CD4-positive, CD25-positive, alpha-beta regulatory T cell (primary cell): Measurements from ENCODE around the gene LCN2. TPM values are rescaled to one million over a fixed set of nuclear protein-coding genes. Genes with fewer than 3 reads are reported as not detected.
A peak's percentile ranks its signal among the peaks of the same experiment; 100 is the strongest.

ENCODE experiments used
- ATAC-seq, 2 donors: fragments of 150-1000 bp; cut with Tn5 transposase; one replicate each; pipeline ENCODE4 v1.10.0; 2021; ENCODE audit warnings: low read depth in 2 of 2, moderate number of reproducible peaks in 2 of 2, moderate library complexity in 1 of 2
- DNase-seq, 3 donors: peaks; one replicate each; pipeline versions ENCODE4 v3.0.0 to v3.0.0-alpha.2; 2012 to 2022; ENCODE audit warnings: mixed read lengths in 1 of 3
- H3K27ac ChIP-seq: one replicate; pipeline ENCODE4 v1.7.0; 2013; ENCODE audit warnings: mild to moderate bottlenecking, low read length; ENCODE audit not compliant: insufficient read depth, poor library complexity, severe bottlenecking
- H3K27me3 ChIP-seq: one replicate; pipeline ENCODE4 v1.7.0; 2013; ENCODE audit warnings: low read length; ENCODE audit not compliant: control insufficient read depth, insufficient read depth
- H3K36me3 ChIP-seq: one replicate; pipeline ENCODE4 v1.7.0; 2013; ENCODE audit warnings: mild to moderate bottlenecking, low read length, moderate library complexity; ENCODE audit not compliant: control insufficient read depth, insufficient read depth
- H3K4me1 ChIP-seq: 2 replicates; pipeline ENCODE4 v1.7.0; 2013; ENCODE audit warnings: mild to moderate bottlenecking, low read length; ENCODE audit not compliant: insufficient read depth, control insufficient read depth, poor library complexity, severe bottlenecking
- H3K4me3 ChIP-seq: one replicate; pipeline ENCODE4 v1.7.0; 2013; ENCODE audit warnings: low read depth, mild to moderate bottlenecking, low read length, moderate library complexity
- H3K9me3 ChIP-seq, 2 experiments: 1 replicate in 1 of 2; 2 replicates in 1 of 2; pipeline ENCODE4 v1.7.0; 2013; ENCODE audit warnings: low read length in 2 of 2, mild to moderate bottlenecking in 1 of 2, moderate library complexity in 1 of 2; ENCODE audit not compliant: control insufficient read depth in 2 of 2
- H3K27ac Mint-ChIP-seq, 3 donors: one replicate each; pipeline ENCODE4 v1.8.0; 2020 to 2022; ENCODE audit warnings: mild to moderate bottlenecking in 3 of 3, mixed read lengths in 3 of 3, moderate library complexity in 2 of 3
- H3K27me3 Mint-ChIP-seq: one replicate; pipeline ENCODE4 v1.8.0; 2022; ENCODE audit warnings: mild to moderate bottlenecking, mixed read lengths
- H3K36me3 Mint-ChIP-seq: one replicate; pipeline ENCODE4 v1.8.0; 2020; ENCODE audit warnings: mixed read lengths
- H3K4me1 Mint-ChIP-seq, 4 donors: one replicate each; pipeline ENCODE4 v1.8.0; 2020 to 2022; ENCODE audit warnings: mixed read lengths in 4 of 4, mild to moderate bottlenecking in 1 of 4
- H3K4me3 Mint-ChIP-seq, 4 donors: one replicate each; pipeline ENCODE4 v1.8.0; 2020 to 2022; ENCODE audit warnings: mild to moderate bottlenecking in 4 of 4, mixed read lengths in 4 of 4, moderate library complexity in 3 of 4
- H3K9me3 Mint-ChIP-seq, 7 donors: one replicate each; pipeline ENCODE4 v1.8.0; 2020 to 2022; ENCODE audit warnings: mixed read lengths in 7 of 7, mild to moderate bottlenecking in 3 of 7, moderate library complexity in 2 of 7
- polyA plus RNA-seq, 4 donors: library from polyadenylated mRNA; unstranded; fragments of 300-500 nt; fragmentation: Illumina TruSeq; gene quantifications; one replicate each; pipeline ENCODE4 v1.2.3, GENCODE V29; 2021
- total RNA-seq: library from RNA; stranded (reverse); gene quantifications from one replicate; pipeline ENCODE4 v1.2.3, GENCODE V29; 2022

Gene LCN2
- total and polyA plus RNA-seq, 5 donors from 2014 or later, result 0.94 TPM; not detected in 4

DNA sequence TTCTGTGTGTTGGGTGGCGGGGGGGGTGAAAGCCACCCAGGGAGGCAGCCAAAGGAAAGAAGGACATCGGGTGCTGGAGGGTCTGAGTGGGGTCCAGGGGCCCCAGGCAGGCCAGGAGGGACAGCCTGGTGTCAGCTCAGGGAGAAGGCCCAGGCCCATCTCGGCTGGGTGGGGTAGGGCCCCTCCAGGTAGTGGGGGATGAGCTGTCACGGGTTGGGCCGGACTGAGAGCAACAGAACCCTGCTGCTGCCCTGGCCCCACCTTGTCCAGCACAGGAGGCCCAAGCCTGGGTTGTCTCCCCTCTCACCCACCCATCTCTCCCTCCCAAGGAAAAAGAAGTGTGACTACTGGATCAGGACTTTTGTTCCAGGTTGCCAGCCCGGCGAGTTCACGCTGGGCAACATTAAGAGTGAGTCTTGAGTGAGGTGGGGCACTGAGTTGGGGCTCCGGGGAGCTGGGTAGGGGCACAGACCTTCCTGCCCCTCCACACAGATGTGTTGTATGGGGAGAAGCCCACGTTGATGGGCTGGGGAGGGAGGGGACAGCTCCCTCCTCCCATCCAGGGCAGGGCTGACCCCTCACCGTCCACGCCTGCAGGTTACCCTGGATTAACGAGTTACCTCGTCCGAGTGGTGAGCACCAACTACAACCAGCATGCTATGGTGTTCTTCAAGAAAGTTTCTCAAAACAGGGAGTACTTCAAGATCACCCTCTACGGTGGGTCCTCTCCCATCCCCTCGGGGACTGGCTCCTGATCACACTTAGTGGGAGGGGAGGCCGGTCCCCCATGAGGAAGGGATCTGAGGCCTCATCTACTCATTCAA, 2.3 kb downstream of the LCN2 start:
- Histone ChIP-seq H3K4me1 (no peaks in the 10 kb centered on the region), H3K27ac (no peak overlapping the region), H3K36me3 (no peaks in the 10 kb centered on the region), H3K4me3 (no peak overlapping the region), H3K27me3 (no peaks in the 10 kb centered on the region), H3K9me3 (no peaks in the 10 kb centered on the region)
- no peaks in the 10 kb centered on the region for H3K27me3 Mint-ChIP-seq
- H3K9me3 Mint-ChIP-seq, result no peaks in the 10 kb centered on the region
- no peak for ATAC-seq
- no peak for DNase-seq
- H3K4me1 Mint-ChIP-seq, result peaks cover 0 to 4% (median 0%) of the 10 kb centered on the region in 4 donors
- H3K27ac Mint-ChIP-seq, result no peak overlapping the region
- H3K36me3 Mint-ChIP-seq, result no peaks in the 10 kb centered on the region
- H3K4me3 Mint-ChIP-seq, result no peak overlapping the region

DNA sequence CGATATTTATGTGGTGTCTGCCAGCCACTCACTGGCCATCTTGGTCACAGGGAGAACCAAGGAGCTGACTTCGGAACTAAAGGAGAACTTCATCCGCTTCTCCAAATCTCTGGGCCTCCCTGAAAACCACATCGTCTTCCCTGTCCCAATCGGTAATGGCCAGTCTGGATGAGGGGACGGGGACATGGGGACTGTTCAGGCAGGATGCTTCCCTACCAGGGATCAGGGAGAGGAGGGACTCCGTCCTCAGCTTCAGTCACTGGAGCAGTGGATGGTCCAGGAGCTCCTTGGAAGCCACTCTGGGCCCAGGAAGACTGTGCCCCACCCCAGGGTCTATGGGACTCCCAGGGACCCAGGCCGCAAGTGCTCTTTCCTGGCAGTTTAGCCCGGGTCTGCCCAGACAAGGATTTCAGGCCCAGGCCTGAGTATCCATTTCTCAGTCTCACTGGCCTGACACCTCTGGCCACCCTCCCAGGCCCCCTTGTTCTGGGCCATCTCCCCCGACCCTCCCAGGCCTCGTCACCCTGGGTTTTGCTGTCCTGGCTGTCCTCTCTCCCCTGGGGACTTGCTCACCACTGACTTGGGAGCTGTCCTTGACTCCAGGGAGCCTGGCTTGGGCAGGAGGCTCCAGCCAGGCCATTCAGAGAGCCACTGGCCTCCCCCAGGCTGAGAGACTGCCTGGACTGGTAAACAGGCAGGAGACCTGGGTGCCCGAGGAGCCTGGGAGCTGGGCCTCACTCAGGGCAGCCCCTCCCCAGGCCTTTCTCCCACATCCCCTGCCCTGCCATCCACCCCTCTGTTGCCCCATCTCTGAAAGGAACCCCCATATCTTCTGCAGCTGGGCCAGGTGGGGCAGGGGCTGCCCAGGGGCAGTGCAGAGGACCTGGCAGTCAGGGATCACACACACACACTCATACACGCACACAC, 3.1 kb downstream of the LCN2 start:
- Mint-ChIP-seq H3K36me3 (no peaks in the 10 kb centered on the region), H3K27ac (no peak overlapping the region), H3K27me3 (no peaks in the 10 kb centered on the region), H3K4me1 (peaks cover 0 to 4% (median 0%) of the 10 kb centered on the region in 4 donors), H3K9me3 (no peaks in the 10 kb centered on the region), H3K4me3 (no peak overlapping the region)
- ATAC-seq (no peak), DNase-seq (no peak)
- H3K27me3 ChIP-seq, result no peaks in the 10 kb centered on the region
- no peak overlapping the region for H3K27ac ChIP-seq
- H3K36me3 ChIP-seq, result no peaks in the 10 kb centered on the region
- no peaks in the 10 kb centered on the region for H3K9me3 ChIP-seq
- no peaks in the 10 kb centered on the region for H3K4me1 ChIP-seq
- H3K4me3 ChIP-seq, result no peak overlapping the region

DNA sequence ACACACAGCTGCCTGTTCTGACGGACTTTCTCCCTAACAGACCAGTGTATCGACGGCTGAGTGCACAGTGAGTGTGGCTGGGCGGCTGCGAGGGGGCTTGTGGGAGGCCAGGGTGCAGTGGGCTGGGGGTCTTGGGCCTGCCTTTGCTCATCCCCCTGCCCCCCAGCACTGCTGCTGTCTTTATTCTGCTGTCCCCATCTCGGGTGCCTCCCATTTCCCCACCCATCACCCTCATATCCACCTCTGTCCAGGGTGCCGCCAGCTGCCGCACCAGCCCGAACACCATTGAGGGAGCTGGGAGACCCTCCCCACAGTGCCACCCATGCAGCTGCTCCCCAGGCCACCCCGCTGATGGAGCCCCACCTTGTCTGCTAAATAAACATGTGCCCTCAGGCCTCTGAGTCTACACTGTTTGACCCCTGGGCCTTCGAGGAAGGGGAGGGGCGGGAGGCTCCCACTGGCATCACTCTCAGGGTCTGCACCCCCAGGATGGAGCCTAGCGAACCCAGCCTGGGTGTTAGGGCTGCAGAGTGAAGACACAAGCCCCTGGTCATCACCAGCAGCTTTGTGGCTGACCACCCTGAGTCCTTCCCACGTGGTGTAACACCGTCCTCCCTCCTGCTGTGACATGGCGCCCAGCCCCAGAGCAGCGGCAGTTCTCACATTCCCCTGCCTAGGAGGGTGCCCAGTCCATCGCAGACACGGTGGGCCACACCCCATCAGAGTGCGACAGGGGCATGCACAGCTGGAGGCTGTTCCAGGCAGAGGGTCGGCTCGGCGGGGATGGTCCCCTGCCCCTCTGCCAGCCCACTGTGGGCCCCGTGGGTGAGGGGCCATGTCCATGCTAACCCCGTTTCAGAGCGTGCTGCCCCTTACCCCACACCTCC, 4.0 kb downstream of the LCN2 start:
- Mint-ChIP-seq H3K9me3 (no peaks in the 10 kb centered on the region), H3K27ac (no peak overlapping the region), H3K4me1 (peaks cover 0 to 4% (median 0%) of the 10 kb centered on the region in 4 donors), H3K4me3 (no peak overlapping the region), H3K36me3 (no peaks in the 10 kb centered on the region), H3K27me3 (no peaks in the 10 kb centered on the region)
- no peaks in the 10 kb centered on the region for H3K4me1 ChIP-seq
- no peaks in the 10 kb centered on the region for H3K9me3 ChIP-seq
- H3K27ac ChIP-seq, result no peak overlapping the region
- no peak for DNase-seq
- no peak overlapping the region for H3K4me3 ChIP-seq
- H3K27me3 ChIP-seq, result no peaks in the 10 kb centered on the region
- no peaks in the 10 kb centered on the region for H3K36me3 ChIP-seq
- no peak for ATAC-seq

DNA sequence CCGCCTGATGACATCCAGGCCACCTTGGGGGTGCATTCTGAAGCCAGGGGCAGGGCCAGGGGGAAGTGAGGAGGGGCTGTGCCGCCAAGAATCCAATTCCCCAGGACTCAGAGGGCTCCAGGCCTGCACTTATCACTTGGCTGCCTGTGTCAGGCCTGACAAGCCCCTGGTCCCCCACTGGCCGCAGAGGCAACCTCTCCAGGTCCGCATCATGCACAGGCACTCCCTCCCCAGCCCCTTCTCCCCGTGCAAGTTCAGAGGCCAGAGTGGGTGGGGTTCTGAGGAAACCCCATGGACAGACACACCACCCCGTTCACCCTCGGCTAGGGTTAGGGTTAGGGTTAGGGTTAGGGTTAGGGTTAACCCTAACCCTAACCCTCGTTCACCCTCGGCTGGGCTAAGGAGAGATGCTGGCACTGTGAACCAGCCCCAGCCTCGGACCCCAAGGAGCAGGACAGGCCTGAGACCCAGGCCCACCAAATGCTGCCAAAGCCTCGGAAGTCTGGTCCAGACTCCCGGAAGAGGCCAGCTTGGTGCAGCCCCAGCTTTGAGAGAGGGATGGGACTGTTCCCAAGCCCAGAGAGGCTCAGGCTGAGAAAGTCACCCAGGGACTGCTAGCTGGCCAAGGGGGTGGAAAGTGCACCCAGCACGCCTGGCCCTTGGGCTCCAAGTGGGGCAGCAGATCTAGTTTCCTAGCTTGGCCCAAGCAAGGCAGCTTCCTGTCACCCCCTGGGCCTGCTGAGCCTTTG, 4.9 kb downstream of the LCN2 start:
- Histone ChIP-seq H3K4me3 (no peak overlapping the region), H3K27ac (no peak overlapping the region), H3K36me3 (no peaks in the 10 kb centered on the region), H3K4me1 (no peaks in the 10 kb centered on the region), H3K9me3 (no peaks in the 10 kb centered on the region), H3K27me3 (no peaks in the 10 kb centered on the region)
- no peaks in the 10 kb centered on the region for H3K36me3 Mint-ChIP-seq
- H3K9me3 Mint-ChIP-seq, result no peaks in the 10 kb centered on the region
- ATAC-seq (no peak), DNase-seq (no peak)
- H3K27ac Mint-ChIP-seq, result no peak overlapping the region
- no peak overlapping the region for H3K4me3 Mint-ChIP-seq
- H3K4me1 Mint-ChIP-seq, result peaks cover 0 to 5% (median under 1%) of the 10 kb centered on the region in 4 donors
- H3K27me3 Mint-ChIP-seq, result no peaks in the 10 kb centered on the region

DNA sequence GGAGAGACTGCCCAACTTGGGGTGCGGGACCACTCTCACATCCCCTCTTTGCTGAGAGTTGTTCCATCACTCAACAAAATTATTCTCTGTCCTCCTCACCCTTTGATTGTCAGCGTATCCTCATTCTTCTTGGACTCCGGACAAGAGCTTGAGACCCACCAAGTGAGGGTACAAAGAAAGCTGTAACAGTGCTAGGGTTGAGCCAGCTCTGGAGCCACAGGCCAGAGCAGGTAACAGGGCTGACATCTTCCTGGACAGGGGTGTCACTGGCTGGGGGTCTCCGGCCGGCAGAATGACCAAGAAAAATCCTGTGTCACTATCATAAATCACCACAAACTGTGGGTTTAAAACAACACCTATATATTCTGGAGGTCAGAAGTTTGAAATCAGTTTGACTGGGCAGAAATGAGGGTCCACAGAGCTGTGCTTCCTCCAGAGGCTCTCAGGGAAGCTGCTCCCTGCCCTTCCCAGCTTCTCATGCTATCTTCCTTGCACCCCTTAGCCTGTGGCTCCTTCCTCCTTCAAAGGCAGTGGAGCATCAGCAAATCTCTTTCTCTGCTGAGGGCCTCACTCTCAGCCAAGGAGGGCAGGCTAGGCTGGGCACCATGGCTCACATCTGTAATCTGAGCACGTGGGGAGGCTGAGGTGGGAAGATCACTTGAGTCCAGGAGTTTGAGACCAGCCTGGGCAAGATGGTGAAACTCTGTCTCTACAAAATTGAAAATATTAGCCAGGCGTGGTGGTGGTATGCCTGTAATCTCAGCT, 6.7 kb downstream of the LCN2 start:
- Mint-ChIP-seq H3K36me3 (no peaks in the 10 kb centered on the region), H3K9me3 (no peaks in the 10 kb centered on the region), H3K27ac (no peak overlapping the region), H3K4me3 (peak overlapping the region in 1 of 4 donors; percentile 10), H3K27me3 (no peaks in the 10 kb centered on the region), H3K4me1 (peaks cover under 1 to 13% (median 5%) of the 10 kb centered on the region in 4 donors)
- Histone ChIP-seq H3K4me3 (no peak overlapping the region), H3K36me3 (no peaks in the 10 kb centered on the region), H3K4me1 (peaks cover 14% of the 10 kb centered on the region), H3K27ac (no peak overlapping the region), H3K9me3 (no peaks in the 10 kb centered on the region), H3K27me3 (no peaks in the 10 kb centered on the region)
- ATAC-seq (no peak), DNase-seq (no peak)

DNA sequence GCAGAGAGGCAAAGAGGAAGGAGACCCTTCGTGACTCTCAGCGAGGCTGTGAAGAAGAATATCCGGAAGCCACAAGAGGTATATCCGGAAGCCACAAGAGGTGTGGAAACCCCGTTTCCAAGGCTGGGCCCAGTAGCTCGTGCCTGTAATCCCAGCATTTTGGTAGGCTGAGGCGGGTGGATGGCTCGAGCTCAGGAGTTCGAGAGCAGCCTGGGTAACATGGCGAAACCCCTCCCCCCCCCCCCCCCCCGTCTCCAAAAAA, 10.2 kb downstream of the LCN2 start:
- no peaks in the 10 kb centered on the region for H3K27me3 ChIP-seq
- peaks cover 0 to 3% (median 0%) of the 10 kb centered on the region in 7 donors for H3K9me3 Mint-ChIP-seq
- DNase-seq, result peak; percentile 54 to 76 (median 61)
- H3K36me3 Mint-ChIP-seq, result peaks cover 9% of the 10 kb centered on the region
- H3K27ac ChIP-seq, result peak overlapping the region; percentile 84
- peaks cover 4 to 30% (median 16%) of the 10 kb centered on the region in 4 donors for H3K4me1 Mint-ChIP-seq
- H3K4me3 ChIP-seq, result no peak overlapping the region
- ATAC-seq, result peak; percentile 22 to 34
- H3K27me3 Mint-ChIP-seq, result no peaks in the 10 kb centered on the region
- H3K36me3 ChIP-seq, result peaks cover 10% of the 10 kb centered on the region
- H3K27ac Mint-ChIP-seq, result peak overlapping the region; percentile 86 to 95 (median 93)
- H3K4me3 Mint-ChIP-seq, result peak overlapping the region; percentile 87 to 96 (median 88)
- H3K9me3 ChIP-seq, result no peaks in the 10 kb centered on the region
- H3K4me1 ChIP-seq, result peaks cover 19% of the 10 kb centered on the region
